ENCODE measurements around the gene GAN. TPM values are rescaled to one million over a fixed set of nuclear protein-coding genes. Genes with fewer than 3 reads are reported as not detected.
"Not testable (repeated sequence)": the region's sequence is repeated elsewhere in the genome, so short reads cannot be mapped to it uniquely, and the experiment has no call there.

GAN gene
- polyA plus RNA-seq, 1 donor = 2.7 TPM

- DNase-seq; H3K27ac ChIP-seq (ENCODE audit: low read length); H3K36me3 ChIP-seq (ENCODE audit: control insufficient read depth, insufficient read depth, low read length); H3K4me1 ChIP-seq (ENCODE audit: control insufficient read depth, insufficient read depth, low read length); H3K4me3 ChIP-seq (ENCODE audit: low read length); H3K27me3 ChIP-seq (ENCODE audit: control insufficient read depth, insufficient read depth, low read length); H3K9me3 ChIP-seq (ENCODE audit: control insufficient read depth, low read depth, low read length): not testable (repeated sequence)
- no CpG with 5 or more reads among the region's 7 CpGs for WGBS (ENCODE audit: insufficient coverage, low lambda C conversion rate)
Measured at GRCh38 chr16:81422153-81422552, 107.4 kb downstream of the GAN start.

DNA sequence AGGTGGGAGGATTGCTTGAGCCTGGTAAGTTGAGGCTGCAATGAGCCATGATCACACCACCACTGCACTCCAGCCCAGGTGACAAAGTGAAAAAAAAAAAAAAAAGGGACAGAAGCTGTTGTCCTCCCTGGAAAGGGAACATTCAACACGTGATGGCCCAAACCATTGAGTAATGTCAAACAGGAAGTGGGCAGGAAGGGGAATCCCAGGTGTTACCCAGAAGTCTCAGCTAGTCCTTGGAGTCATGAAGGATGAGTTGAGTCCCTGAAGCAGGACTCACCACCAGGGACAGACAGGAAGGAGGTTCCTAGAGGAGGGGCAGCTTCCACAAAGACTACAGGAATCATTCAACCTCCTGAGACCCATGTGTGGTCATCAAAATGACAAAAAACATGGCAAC, 110.0 kb downstream of the GAN start:
- DNase-seq = peak in 1 of 2 donors; percentile 22
- no peak overlapping the region for H3K4me3 ChIP-seq (ENCODE audit: low read length)
- H3K9me3 ChIP-seq (ENCODE audit: control insufficient read depth, low read depth, low read length) = peaks cover 3% of the 10 kb centered on the region
- no peak overlapping the region for H3K27ac ChIP-seq (ENCODE audit: low read length)
- H3K4me1 ChIP-seq (ENCODE audit: control insufficient read depth, insufficient read depth, low read length) = no peaks in the 10 kb centered on the region
- H3K27me3 ChIP-seq (ENCODE audit: control insufficient read depth, insufficient read depth, low read length) = no peaks in the 10 kb centered on the region
- no peaks in the 10 kb centered on the region for H3K36me3 ChIP-seq (ENCODE audit: control insufficient read depth, insufficient read depth, low read length)
- WGBS (ENCODE audit: insufficient coverage, low lambda C conversion rate) = no CpG with 5 or more reads among the region's 1 CpG

GRCh38 chr16:81427219-81427618, 112.5 kb downstream of the GAN start:
- WGBS (ENCODE audit: insufficient coverage, low lambda C conversion rate) = no CpG with 5 or more reads among the region's 6 CpGs
- DNase-seq = no peak

GRCh38 chr16:81429045-81429521, 114.3 kb downstream of the GAN start:
- no peaks in the 10 kb centered on the region for H3K4me1 ChIP-seq (ENCODE audit: control insufficient read depth, insufficient read depth, low read length)

More at GRCh38 chr16:81427219-81427618, 112.5 kb downstream of the GAN start:
- no peak overlapping the region for H3K4me3 ChIP-seq (ENCODE audit: low read length)
- no peak overlapping the region for H3K27ac ChIP-seq (ENCODE audit: low read length)
- H3K4me1 ChIP-seq (ENCODE audit: control insufficient read depth, insufficient read depth, low read length) = no peaks in the 10 kb centered on the region
- H3K36me3 ChIP-seq (ENCODE audit: control insufficient read depth, insufficient read depth, low read length) = no peaks in the 10 kb centered on the region
- no peaks in the 10 kb centered on the region for H3K9me3 ChIP-seq (ENCODE audit: control insufficient read depth, low read depth, low read length)
- H3K27me3 ChIP-seq (ENCODE audit: control insufficient read depth, insufficient read depth, low read length) = no peaks in the 10 kb centered on the region

DNA sequence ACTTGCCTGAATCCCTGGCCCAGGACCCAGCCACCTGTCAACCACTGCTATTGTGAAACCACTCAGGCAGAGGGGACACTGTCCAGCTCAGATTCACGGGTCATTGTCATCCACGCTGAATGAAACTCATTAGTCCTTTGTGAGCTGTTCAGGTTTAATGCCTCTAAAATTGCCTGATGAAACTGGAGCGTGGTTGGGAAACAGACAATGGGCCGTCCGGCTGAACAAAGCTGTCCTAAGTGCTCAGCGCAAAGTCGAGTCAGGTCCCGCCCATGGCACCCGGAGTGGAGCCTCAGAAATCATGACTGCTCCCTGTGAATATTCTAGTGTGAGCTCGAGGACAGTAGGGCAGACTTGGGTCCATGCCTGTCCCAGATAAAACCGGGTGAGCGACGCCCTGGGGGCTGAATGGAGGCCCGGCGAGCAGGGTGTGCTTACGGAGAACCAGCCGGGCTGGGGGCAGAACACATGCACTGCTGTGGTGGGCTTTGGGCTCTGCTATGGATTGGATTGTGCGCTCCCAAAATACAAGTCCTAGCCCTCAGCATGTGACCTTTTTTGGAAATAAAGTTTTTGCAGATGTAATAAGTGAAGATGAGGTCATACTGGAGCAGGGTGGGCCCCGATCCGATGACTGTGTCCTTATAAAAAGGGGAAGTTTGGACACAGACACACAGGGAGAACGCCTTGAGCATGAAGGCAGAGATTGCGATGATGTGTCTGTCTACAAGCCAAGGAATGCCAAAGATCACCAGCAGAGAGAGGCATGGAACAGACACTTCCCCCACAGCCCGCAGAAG, 117.0 kb downstream of the GAN start:
- DNase-seq = no peak
- Histone ChIP-seq H3K27me3 (ENCODE audit: control insufficient read depth, insufficient read depth, low read length) (no peaks in the 10 kb centered on the region), H3K9me3 (ENCODE audit: control insufficient read depth, low read depth, low read length) (no peaks in the 10 kb centered on the region), H3K36me3 (ENCODE audit: control insufficient read depth, insufficient read depth, low read length) (no peaks in the 10 kb centered on the region), H3K27ac (ENCODE audit: low read length) (no peak overlapping the region), H3K4me3 (ENCODE audit: low read length) (no peak overlapping the region), H3K4me1 (ENCODE audit: control insufficient read depth, insufficient read depth, low read length) (no peaks in the 10 kb centered on the region)
- no CpG with 5 or more reads among the region's 23 CpGs for WGBS (ENCODE audit: insufficient coverage, low lambda C conversion rate)

More at GRCh38 chr16:81429045-81429521, 114.3 kb downstream of the GAN start:
- Histone ChIP-seq H3K9me3 (ENCODE audit: control insufficient read depth, low read depth, low read length) (no peaks in the 10 kb centered on the region), H3K36me3 (ENCODE audit: control insufficient read depth, insufficient read depth, low read length) (no peaks in the 10 kb centered on the region), H3K27me3 (ENCODE audit: control insufficient read depth, insufficient read depth, low read length) (no peaks in the 10 kb centered on the region), H3K4me3 (ENCODE audit: low read length) (no peak overlapping the region), H3K27ac (ENCODE audit: low read length) (no peak overlapping the region)
- WGBS (ENCODE audit: insufficient coverage, low lambda C conversion rate) = no CpG with 5 or more reads among the region's 3 CpGs
- no peak for DNase-seq

DNA sequence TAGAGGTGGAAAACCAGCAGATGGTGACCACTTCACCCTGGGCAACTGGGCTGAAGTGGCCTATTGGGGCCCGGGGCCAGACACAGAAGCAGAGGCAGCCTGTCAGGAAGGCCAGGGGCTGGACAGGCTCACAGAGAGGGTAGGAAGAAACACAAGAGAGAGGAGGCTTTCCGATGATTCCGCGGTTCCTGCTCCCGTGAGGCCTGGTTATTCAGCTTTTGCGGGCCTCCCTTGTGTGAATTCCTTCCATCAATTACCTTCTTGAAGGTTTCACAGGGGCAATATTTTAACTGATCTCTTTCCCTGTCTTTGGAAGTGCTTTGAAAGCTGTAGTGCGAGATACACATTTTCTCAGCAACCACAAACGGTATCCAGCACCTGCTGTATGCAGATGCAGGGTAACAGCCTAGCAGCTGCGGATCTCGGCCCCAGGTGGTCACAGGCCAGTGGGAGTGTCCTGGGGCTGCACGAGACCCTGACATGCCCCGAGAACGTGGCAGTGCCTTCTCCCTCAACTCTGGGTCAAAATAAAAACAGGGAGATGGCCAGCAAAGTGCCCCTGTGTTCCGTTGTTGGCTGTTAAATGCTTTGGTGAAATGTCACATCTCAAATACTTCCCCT, 118.3 kb downstream of the GAN start:
- no peak overlapping the region for H3K4me3 ChIP-seq (ENCODE audit: low read length)
- H3K27me3 ChIP-seq (ENCODE audit: control insufficient read depth, insufficient read depth, low read length) = no peaks in the 10 kb centered on the region
- H3K4me1 ChIP-seq (ENCODE audit: control insufficient read depth, insufficient read depth, low read length) = no peaks in the 10 kb centered on the region
- no CpG with 5 or more reads among the region's 14 CpGs for WGBS (ENCODE audit: insufficient coverage, low lambda C conversion rate)
- no peak for DNase-seq
- no peaks in the 10 kb centered on the region for H3K9me3 ChIP-seq (ENCODE audit: control insufficient read depth, low read depth, low read length)
- no peak overlapping the region for H3K27ac ChIP-seq (ENCODE audit: low read length)
- no peaks in the 10 kb centered on the region for H3K36me3 ChIP-seq (ENCODE audit: control insufficient read depth, insufficient read depth, low read length)

DNA sequence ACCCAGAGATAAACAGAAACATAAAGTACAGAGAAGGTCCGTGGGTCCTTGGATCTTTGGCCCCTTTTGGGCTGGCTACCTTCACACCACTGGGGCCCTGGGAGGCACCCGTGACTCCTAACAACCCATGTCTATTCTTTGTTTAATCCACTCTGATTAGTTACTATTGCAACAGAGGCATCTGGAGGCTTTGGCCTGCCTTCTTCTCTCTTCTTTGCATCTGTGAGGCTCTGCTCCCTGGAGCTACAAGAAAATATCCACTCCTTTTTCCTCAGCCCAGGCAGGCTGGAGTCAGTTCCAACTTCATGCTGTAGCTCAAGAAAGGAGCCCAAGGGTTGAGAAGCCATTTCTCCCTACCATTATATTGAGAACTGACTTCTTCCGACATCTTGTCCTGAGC, 120.3 kb downstream of the GAN start:
- WGBS (ENCODE audit: insufficient coverage, low lambda C conversion rate) = no CpG with 5 or more reads among the region's 3 CpGs
- no peaks in the 10 kb centered on the region for H3K4me1 ChIP-seq (ENCODE audit: control insufficient read depth, insufficient read depth, low read length)
- H3K27ac ChIP-seq (ENCODE audit: low read length) = no peak overlapping the region
- H3K27me3 ChIP-seq (ENCODE audit: control insufficient read depth, insufficient read depth, low read length) = peaks cover 2% of the 10 kb centered on the region
- DNase-seq = no peak
- no peak overlapping the region for H3K4me3 ChIP-seq (ENCODE audit: low read length)
- H3K36me3 ChIP-seq (ENCODE audit: control insufficient read depth, insufficient read depth, low read length) = no peaks in the 10 kb centered on the region
- H3K9me3 ChIP-seq (ENCODE audit: control insufficient read depth, low read depth, low read length) = no peaks in the 10 kb centered on the region

DNA sequence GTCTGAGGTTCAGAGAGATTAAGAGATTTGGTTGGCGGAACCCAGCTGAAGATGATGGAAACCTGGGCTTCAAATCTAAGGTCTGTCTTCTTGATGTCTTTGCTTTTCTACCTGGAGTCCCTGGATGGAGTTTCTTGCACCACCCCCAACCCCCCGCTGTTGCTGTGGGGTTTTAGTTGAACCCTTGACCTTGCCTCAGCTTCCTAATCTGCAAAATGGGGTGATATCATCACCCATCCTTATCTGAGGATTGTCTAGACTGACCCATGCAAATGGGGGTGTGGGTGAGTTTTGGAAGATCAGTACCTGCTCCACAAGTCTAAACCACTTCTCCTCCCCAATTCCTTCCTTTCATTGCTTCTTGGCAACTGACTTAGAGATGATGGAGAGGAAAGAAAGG, 120.8 kb downstream of the GAN start:
- Histone ChIP-seq H3K27ac (ENCODE audit: low read length) (no peak overlapping the region), H3K9me3 (ENCODE audit: control insufficient read depth, low read depth, low read length) (no peaks in the 10 kb centered on the region), H3K4me1 (ENCODE audit: control insufficient read depth, insufficient read depth, low read length) (no peaks in the 10 kb centered on the region), H3K4me3 (ENCODE audit: low read length) (no peak overlapping the region), H3K27me3 (ENCODE audit: control insufficient read depth, insufficient read depth, low read length) (peaks cover 2% of the 10 kb centered on the region), H3K36me3 (ENCODE audit: control insufficient read depth, insufficient read depth, low read length) (no peaks in the 10 kb centered on the region)
- no CpG with 5 or more reads among the region's 2 CpGs for WGBS (ENCODE audit: insufficient coverage, low lambda C conversion rate)
- no peak for DNase-seq

DNA sequence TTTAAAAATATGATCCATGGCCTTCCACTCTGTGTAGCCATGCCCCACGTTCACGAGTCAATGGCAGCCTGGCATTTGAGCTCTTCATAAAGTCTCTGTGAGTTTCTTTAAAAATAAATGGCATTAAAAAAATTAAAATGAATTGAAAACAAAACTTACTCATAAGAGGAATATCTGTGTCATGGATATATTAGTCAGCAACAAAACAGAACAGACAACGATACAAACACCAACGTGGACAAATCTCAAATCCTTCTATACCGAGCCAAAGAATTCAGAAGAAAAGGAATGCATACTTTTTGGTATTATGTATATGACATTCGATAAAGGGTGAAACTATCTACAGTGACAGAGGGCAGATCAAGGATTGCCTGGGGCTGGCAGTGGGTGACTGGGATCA, 121.6 kb downstream of the GAN start:
- DNase-seq = no peak
- no peaks in the 10 kb centered on the region for H3K36me3 ChIP-seq (ENCODE audit: control insufficient read depth, insufficient read depth, low read length)
- no peak overlapping the region for H3K27ac ChIP-seq (ENCODE audit: low read length)
- peaks cover 2% of the 10 kb centered on the region for H3K27me3 ChIP-seq (ENCODE audit: control insufficient read depth, insufficient read depth, low read length)
- 92% methylated on average over 2 of the region's 6 CpGs for WGBS (ENCODE audit: insufficient coverage, low lambda C conversion rate)
- H3K4me3 ChIP-seq (ENCODE audit: low read length) = no peak overlapping the region
- H3K4me1 ChIP-seq (ENCODE audit: control insufficient read depth, insufficient read depth, low read length) = no peaks in the 10 kb centered on the region
- H3K9me3 ChIP-seq (ENCODE audit: control insufficient read depth, low read depth, low read length) = no peaks in the 10 kb centered on the region

- H3K27me3 ChIP-seq (ENCODE audit: control insufficient read depth, insufficient read depth, low read length) = peaks cover 2% of the 10 kb centered on the region
- no peak overlapping the region for H3K27ac ChIP-seq (ENCODE audit: low read length)
- H3K4me1 ChIP-seq (ENCODE audit: control insufficient read depth, insufficient read depth, low read length) = no peaks in the 10 kb centered on the region
- WGBS (ENCODE audit: insufficient coverage, low lambda C conversion rate) = no CpG with 5 or more reads among the region's 10 CpGs
- no peak overlapping the region for H3K4me3 ChIP-seq (ENCODE audit: low read length)
- no peak for DNase-seq
- no peaks in the 10 kb centered on the region for H3K9me3 ChIP-seq (ENCODE audit: control insufficient read depth, low read depth, low read length)
- no peaks in the 10 kb centered on the region for H3K36me3 ChIP-seq (ENCODE audit: control insufficient read depth, insufficient read depth, low read length)
Measured at GRCh38 chr16:81437865-81438264, 123.1 kb downstream of the GAN start.
